Adrenal gland (tissue), 5 donors: Measurements from ENCODE around the gene TMIGD3.

Experiments
- CTCF ChIP-seq, 6 experiments: fragments of 450-650 bp in 4 of 6; fragments of 200-600 bp in 2 of 6; sonication (generic) in 1 of 6; IDR thresholded peaks; 1 replicate in 5 of 6; 2 replicates in 1 of 6; pipeline versions ENCODE4 v1.5.1 to v1.8.0; 2016 to 2021; ENCODE audit warnings: antibody characterized with exemption in 6 of 6, mild to moderate bottlenecking in 2 of 6, moderate library complexity in 1 of 6
- POLR2A ChIP-seq, 2 donors: fragments of 450-650 bp; IDR thresholded peaks; one replicate each; pipeline ENCODE4 v1.6.1; 2017; ENCODE audit warnings: antibody characterized with exemption in 2 of 2, mild to moderate bottlenecking in 2 of 2, moderate library complexity in 1 of 2
- donor health status: DM: no; HTN: no; CAD: no.

- TF ChIP-seq POLR2A (IDR thresholded peaks at IDR 0.05) (no peak), CTCF (IDR thresholded peaks at IDR 0.05) (no peak)
These were observed 50.9 kb downstream of the TMIGD3 start for GRCh38 chr1:111452581-111452980.
